Neural cell (in vitro differentiated cells): ENCODE results near the gene MACIR.

Source experiments
- SMC3 ChIP-seq: fragments of 450-650 bp; conservative IDR thresholded peaks from 2 replicates; pipeline ENCODE4 v1.6.1; 2014; ENCODE audit warnings: antibody characterized with exemption, mild to moderate bottlenecking, moderate library complexity; ENCODE audit not compliant: poor library complexity
- TF ChIP-seq, protein P1 (sequence below): fragments of 450-650 bp; IDR thresholded peaks from 2 replicates; pipeline ENCODE4 v1.5.1; 2014; ENCODE audit warnings: antibody characterized with exemption, mild to moderate bottlenecking, moderate library complexity; ENCODE audit not compliant: poor library complexity, severe bottlenecking

DNA sequence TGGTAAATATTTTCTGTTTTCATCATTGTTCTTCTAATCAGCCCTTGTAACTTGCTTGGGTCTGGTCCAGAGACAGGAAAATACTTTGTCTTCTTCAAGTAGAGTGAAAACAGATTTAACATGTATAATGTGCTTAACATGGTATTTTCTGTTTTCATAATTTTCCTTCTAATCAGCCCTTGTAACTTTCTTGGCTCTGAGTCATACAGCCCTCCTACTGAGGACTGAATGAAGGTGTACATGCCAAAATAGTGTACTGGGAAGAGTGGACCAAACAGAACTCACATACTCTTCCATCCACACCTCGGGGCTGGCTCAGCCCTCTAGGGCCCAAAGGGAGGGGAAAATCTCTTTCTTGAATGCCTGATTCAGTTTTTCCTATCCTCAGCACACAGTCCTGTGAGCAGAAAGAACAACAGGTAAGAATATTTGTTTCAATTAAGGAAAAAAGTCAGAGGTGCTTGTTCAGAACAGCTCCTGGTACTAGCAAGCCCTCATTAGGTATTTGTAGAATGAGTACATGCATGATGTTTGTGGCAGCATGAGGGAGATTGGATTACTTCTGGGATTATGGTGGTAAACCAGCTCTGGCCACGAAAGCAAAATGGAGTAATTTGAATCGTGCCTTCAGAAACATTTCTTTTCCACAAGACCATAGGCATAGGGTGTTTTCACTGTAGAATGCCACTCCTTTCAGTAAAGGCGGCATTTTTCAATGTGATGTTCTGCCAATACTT lies 24.2 kb upstream of the MACIR start:
- TF ChIP-seq, protein P1, sequence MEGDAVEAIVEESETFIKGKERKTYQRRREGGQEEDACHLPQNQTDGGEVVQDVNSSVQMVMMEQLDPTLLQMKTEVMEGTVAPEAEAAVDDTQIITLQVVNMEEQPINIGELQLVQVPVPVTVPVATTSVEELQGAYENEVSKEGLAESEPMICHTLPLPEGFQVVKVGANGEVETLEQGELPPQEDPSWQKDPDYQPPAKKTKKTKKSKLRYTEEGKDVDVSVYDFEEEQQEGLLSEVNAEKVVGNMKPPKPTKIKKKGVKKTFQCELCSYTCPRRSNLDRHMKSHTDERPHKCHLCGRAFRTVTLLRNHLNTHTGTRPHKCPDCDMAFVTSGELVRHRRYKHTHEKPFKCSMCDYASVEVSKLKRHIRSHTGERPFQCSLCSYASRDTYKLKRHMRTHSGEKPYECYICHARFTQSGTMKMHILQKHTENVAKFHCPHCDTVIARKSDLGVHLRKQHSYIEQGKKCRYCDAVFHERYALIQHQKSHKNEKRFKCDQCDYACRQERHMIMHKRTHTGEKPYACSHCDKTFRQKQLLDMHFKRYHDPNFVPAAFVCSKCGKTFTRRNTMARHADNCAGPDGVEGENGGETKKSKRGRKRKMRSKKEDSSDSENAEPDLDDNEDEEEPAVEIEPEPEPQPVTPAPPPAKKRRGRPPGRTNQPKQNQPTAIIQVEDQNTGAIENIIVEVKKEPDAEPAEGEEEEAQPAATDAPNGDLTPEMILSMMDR, result no peak
- no peak for TF ChIP-seq SMC3
